GM19452 (cell line): ENCODE data around the gene TAS2R41.
"Not testable (repeated sequence)": the region's sequence is repeated elsewhere in the genome, so short reads cannot be mapped to it uniquely, and the experiment has no call there.

ENCODE experiments used
- ATAC-seq: cut with Tn5 transposase; IDR thresholded peaks from one replicate; pipeline ENCODE4 v1.9.1; 2021; ENCODE audit not compliant: unreplicated experiment

TAS2R41 gene

DNA sequence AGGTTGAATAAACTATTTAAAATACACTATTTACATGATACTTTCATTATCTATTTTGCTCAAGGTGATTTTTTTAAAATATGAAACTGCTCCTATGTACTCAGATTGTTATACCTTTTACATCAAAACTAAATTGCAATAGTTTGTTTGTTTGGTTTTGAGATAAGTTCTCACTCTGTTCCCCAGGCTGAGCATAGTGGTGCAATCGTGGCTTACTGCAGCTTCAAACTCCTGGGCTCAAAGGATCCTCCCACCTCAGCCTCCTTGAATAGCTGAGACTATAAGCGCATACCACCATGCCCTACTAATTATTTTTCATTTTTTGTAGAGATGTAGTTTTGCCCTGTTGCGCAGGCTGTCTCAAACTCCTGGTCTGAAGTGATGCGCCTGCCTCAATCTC is 21.7 kb upstream of the TAS2R41 start:
- no peak for ATAC-seq

- ATAC-seq = no peak
Observed at GRCh38 chr7:143456992-143457793, 20.5 kb upstream of the TAS2R41 start.

DNA sequence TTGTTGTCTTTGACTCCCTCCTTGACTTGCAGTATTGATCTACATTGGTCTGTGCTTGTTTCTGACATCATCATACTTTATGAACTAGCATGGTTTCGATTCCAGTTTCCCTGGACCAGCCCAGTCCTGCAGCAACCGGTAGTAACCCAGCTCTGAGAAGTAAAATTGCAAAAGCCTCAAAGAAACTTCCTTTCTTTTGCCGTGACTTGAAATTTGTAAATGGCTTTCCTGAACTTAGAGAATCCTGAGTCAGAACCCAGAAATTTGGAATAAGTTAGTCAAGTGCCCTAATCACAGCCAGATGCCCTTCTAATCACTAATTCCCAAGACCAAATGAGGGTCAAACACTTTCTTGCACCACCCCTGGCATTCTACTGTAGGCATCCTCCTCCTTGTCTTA is 19.4 kb upstream of the TAS2R41 start:
- ATAC-seq = no peak

GRCh38 chr7:143458681-143459080 is 19.0 kb upstream of the TAS2R41 start:
- no peak for ATAC-seq

- no peak for ATAC-seq
Observed at GRCh38 chr7:143459359-143459758, 18.3 kb upstream of the TAS2R41 start.

- ATAC-seq = no peak
Observed at GRCh38 chr7:143460271-143460979, 17.2 kb upstream of the TAS2R41 start.

DNA sequence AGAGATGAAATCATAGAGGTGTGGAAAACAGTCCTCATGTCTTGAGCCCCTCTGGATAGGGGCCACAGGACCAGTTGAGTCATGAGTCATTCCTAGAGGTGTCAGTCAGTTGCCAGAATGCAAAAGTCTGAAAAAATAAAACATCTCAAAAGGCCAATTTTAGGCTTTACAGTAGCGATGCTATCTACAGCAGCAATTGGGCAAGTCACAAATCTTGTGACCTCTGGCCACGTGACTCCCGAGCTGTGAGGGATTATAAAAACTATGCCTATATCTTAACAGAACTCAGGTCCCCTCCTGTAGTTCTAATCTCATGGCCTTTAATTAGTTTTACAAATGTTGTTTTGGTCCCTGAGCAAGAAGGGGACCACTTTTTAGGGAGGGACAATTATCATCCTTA is 15.6 kb upstream of the TAS2R41 start:
- ATAC-seq = no peak

GRCh38 chr7:143463556-143463955 is 14.1 kb upstream of the TAS2R41 start:
- ATAC-seq = no peak

DNA sequence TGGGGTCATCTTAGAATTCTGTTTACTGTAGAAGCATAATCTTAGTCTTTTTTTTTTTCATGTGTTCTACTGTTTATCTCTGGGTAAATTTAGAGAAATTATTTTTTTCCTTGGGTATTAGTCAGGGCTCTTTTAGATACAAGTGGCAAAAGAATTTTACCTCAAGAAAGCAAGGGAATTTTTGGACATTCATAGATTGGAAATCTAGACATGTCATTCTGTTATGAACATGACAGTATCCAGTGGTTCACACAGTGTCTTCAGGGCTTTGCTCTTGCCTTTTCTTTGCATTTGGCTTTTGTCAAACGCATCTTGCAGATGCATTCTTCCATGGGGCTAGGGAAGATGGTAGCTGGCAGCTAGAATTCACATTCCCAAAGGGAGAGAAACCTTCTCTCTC is 13.7 kb upstream of the TAS2R41 start:
- no peak for ATAC-seq

GRCh38 chr7:143467724-143468123 is 9.9 kb upstream of the TAS2R41 start:
- ATAC-seq = no peak

- not testable (repeated sequence) for ATAC-seq
Observed at GRCh38 chr7:143472071-143472689, 5.5 kb upstream of the TAS2R41 start.

GRCh38 chr7:143479055-143479766 is 1.5 kb downstream of the TAS2R41 start:
- no peak for ATAC-seq

GRCh38 chr7:143480501-143480900 is 2.8 kb downstream of the TAS2R41 start:
- ATAC-seq = no peak

DNA sequence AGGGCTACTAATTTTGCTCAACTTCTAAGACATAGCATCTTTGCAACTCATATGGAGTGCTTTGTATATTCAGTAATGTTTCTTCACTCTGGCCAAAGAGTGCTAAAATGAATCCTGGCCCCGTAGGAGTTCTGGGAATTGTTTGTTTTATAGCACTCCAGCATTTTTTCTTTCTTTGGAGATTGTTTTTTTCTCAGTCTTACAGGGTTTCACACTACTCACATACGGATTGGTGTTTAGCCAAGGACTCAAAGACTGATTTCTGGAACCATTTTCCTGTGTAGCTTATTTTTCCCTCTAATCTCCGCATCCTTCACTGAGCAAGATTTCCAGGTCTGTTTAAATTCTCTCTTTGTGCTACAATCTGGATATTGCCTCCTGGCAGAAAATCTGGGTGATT is 6.4 kb downstream of the TAS2R41 start:
- ATAC-seq = no peak

DNA sequence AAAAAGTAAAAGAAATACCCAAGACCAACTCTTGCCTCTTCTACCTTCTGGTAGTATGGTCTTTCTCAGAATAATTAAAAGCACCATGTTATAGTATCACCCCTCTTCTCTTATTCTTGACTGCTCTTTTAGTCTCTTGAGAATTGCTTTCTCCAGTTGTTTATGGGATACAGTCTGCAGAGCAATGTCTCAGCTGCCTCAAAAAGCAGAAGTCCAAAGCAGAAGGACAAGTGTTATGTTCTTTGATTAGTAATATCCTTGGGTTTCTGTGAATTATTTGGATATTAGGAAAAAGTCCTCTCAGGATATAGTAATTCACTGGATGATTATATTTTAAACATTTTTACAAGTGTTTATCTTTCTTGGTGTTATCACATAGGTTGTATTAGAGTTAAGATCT is 7.4 kb downstream of the TAS2R41 start:
- no peak for ATAC-seq

GRCh38 chr7:143485500-143485899 is 7.8 kb downstream of the TAS2R41 start:
- ATAC-seq = no peak

- not testable (repeated sequence) for ATAC-seq
Observed at GRCh38 chr7:143486266-143486665, 8.6 kb downstream of the TAS2R41 start.

GRCh38 chr7:143487061-143487460 is 9.4 kb downstream of the TAS2R41 start:
- ATAC-seq = no peak

DNA sequence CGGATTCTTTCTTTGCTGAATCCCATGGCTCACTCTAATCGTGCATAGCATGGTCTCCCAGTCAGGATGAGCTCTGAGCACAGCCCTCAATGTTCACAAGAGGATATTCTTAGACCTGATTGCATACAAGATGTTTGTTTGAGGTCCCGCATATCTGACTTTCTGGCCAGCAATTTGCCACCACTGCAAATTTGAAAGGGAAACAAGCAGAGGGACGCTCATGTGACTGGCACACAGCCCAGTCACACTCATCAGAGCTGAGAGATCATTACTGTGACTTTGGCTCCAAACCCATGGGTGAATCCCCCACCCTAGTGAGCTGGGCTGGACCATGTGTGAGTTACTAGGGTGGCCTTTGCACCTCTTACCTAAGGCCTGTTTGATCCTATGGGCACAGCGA is 9.9 kb downstream of the TAS2R41 start:
- ATAC-seq = peak; percentile 46

DNA sequence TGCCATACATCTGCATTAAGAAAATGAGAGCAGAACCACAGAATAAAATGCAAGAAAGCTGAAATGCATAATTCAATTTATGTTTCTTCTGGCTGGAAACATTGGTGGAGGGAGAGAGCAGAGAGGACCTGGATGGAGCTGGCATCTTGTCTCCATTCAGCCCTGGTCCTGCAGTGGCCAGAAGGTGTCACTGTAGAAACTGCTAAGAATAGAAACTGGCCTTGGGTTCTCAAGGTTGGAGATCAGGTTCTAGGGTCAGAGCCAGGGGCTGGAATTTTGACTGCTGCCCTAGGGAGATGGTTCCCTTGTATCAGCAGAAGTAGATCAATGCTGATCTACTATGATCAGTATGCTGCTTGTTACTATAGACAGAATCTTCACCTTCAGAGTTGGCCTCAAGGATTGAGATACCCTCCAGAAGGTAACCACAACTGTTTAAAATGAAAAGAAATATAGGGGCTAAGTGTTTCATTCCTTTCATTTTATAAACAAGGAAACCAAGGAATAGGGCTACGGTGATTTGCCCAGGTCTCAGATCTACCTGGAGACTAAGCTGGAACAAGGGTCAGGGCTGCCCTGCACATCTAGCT is 13.1 kb downstream of the TAS2R41 start:
- ATAC-seq = no peak

GRCh38 chr7:143492043-143492471 is 14.4 kb downstream of the TAS2R41 start:
- no peak for ATAC-seq
